Right renal cortex interstitium (tissue), 3 donors: Measurements from ENCODE around the gene OS9. TPM values are rescaled to one million over a fixed set of nuclear protein-coding genes. Genes with fewer than 3 reads are reported as not detected.

Experiments
- DNase-seq, 3 donors: peaks; one replicate each; pipeline ENCODE4 v3.0.0-alpha.2; 2013; ENCODE audit warnings: low read depth in 3 of 3, low spot score in 2 of 3
- polyA plus RNA-seq, 3 donors: library from polyadenylated mRNA; unstranded; fragments of 120-200 nt; gene quantifications; one replicate each; pipeline ENCODE4 v1.2.1, GENCODE V29; 2013; ENCODE audit not compliant: insufficient read length in 3 of 3

Gene OS9
- polyA plus RNA-seq, 3 donors: 225 to 234 (median 233) TPM

- no peak for DNase-seq
These were observed 57.5 kb downstream of the OS9 start for GRCh38 chr12:57751432-57751787.

- peak; percentile 94 to 97 (median 94) for DNase-seq
These were observed 58.1 kb downstream of the OS9 start, which contains the start of gene CDK4 for GRCh38 chr12:57751788-57752667. TSS of gene CDK4 (minus strand) at chr12:57752310. CDS start at chr12:57751717, 593 bp downstream.

- no peak for DNase-seq
These were observed 58.7 kb downstream of the OS9 start for GRCh38 chr12:57752668-57753000.

GRCh38 chr12:57753756-57754337, 59.9 kb downstream of the OS9 start:
- DNase-seq: no peak

GRCh38 chr12:57754411-57755193, 60.7 kb downstream of the OS9 start, which contains the start of gene MARCHF9:
TSS of gene MARCHF9 (plus strand) at chr12:57755103. CDS start at chr12:57755529, 426 bp downstream.
- no peak for DNase-seq

GRCh38 chr12:57755194-57755453, 61.2 kb downstream of the OS9 start:
- DNase-seq: no peak

GRCh38 chr12:57755454-57756372, 61.8 kb downstream of the OS9 start:
- DNase-seq: no peak

- no peak for DNase-seq
These were observed 62.7 kb downstream of the OS9 start for GRCh38 chr12:57756406-57757341.

- DNase-seq: no peak
These were observed 63.8 kb downstream of the OS9 start for GRCh38 chr12:57757771-57758170.

- DNase-seq: no peak
These were observed 64.8 kb downstream of the OS9 start for GRCh38 chr12:57758552-57759359.

GRCh38 chr12:57759360-57759980, 65.5 kb downstream of the OS9 start:
- DNase-seq: no peak

GRCh38 chr12:57760347-57760982, 66.5 kb downstream of the OS9 start:
- DNase-seq: no peak

GRCh38 chr12:57761391-57761998, 67.6 kb downstream of the OS9 start:
- DNase-seq: no peak

GRCh38 chr12:57762463-57762862, 68.5 kb downstream of the OS9 start:
- DNase-seq: no peak

- no peak for DNase-seq
These were observed 70.1 kb downstream of the OS9 start for GRCh38 chr12:57763881-57764661.

GRCh38 chr12:57764662-57765002, 70.7 kb downstream of the OS9 start:
- DNase-seq: no peak
